Esophagus muscularis mucosa (tissue), 3 donors: ENCODE data around the gene C11orf71.

ENCODE experiments used
- POLR2A ChIP-seq: fragments of 450-650 bp; IDR thresholded peaks from one replicate; pipeline ENCODE4 v1.6.1; 2017; ENCODE audit warnings: antibody characterized with exemption, moderate library complexity, mild to moderate bottlenecking, low read depth
- POLR2AphosphoS5 ChIP-seq, 2 donors: sonication (generic); formaldehyde crosslinking; IDR thresholded peaks; one replicate each; pipeline ENCODE4 v1.6.1; 2017; ENCODE audit warnings: antibody characterized with exemption in 2 of 2
- TF ChIP-seq, protein P1 (sequence below), 3 experiments: fragments of 200-600 bp in 2 of 3; fragments of 450-650 bp in 1 of 3; sonication (generic) in 2 of 3; IDR thresholded peaks; one replicate each; pipeline ENCODE4 v1.5.1; 2017 to 2019; ENCODE audit warnings: antibody characterized with exemption in 3 of 3, mild to moderate bottlenecking in 2 of 3, moderate library complexity in 1 of 3

DNA sequence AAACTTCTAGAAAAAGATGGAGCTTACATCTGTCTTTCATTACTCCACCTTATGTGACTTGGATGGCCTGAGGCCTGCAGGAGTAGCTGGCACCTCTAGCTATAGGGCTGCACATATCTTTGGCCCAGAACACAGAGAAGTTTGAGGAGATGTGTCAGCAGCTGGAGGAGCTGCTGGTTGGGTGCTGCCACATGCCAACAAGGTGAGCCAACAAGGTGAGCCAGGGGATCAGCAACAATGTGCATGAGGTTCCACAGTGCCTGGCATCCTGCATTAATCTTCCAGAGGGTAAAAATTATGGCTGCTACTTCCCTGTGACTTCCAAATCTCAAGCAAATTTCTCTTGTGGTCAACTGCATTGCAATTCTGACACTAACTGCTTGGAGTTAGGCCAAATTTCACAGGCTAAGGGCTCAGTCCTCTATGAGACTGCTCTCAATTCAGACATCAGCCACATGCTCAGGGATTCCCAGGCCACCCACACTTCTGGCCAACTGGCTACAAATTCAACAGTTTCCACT is 16.2 kb upstream of the C11orf71 start:
- TF ChIP-seq POLR2A (no peak), POLR2AphosphoS5 (IDR thresholded peaks at IDR 0.05) (no peak)
- TF ChIP-seq, protein P1, sequence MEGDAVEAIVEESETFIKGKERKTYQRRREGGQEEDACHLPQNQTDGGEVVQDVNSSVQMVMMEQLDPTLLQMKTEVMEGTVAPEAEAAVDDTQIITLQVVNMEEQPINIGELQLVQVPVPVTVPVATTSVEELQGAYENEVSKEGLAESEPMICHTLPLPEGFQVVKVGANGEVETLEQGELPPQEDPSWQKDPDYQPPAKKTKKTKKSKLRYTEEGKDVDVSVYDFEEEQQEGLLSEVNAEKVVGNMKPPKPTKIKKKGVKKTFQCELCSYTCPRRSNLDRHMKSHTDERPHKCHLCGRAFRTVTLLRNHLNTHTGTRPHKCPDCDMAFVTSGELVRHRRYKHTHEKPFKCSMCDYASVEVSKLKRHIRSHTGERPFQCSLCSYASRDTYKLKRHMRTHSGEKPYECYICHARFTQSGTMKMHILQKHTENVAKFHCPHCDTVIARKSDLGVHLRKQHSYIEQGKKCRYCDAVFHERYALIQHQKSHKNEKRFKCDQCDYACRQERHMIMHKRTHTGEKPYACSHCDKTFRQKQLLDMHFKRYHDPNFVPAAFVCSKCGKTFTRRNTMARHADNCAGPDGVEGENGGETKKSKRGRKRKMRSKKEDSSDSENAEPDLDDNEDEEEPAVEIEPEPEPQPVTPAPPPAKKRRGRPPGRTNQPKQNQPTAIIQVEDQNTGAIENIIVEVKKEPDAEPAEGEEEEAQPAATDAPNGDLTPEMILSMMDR (IDR thresholded peaks at IDR 0.05): no peak
